ENCODE measurements around the gene LRRIQ3. TPM values are rescaled to one million over a fixed set of nuclear protein-coding genes. Genes with fewer than 3 reads are reported as not detected.

LRRIQ3 gene
- total and polyA plus RNA-seq, 9 of the 15 experiments (the other 6 are each of a cell fraction or from before 2014, with no cell fraction given): 0.27 to 2.8 (median 1.7) TPM

DNA sequence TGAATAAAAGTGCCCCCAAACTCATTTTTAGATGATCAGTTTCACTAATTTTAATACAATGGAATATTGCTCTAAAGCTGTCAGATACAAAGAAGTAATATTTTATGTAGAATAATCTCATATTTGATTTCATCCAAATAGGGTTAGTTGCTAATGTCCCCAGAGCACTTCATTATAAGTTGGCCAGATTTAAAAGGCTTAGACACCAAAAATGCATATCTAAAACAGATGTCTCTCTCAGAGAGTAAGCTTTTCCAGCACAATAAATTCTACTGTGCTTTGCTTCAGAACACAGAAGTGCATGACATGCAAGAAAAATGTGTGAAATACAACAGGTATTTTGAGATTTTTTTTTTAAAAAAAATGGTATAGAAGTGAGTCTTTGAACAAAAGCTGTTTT is 194.2 kb downstream of the LRRIQ3 start:
- POLR2A ChIA-PET: no interaction called here
- no peak for DNase-seq (ENCODE audit: extremely low read depth in 1 of 4, low spot score in 3 of 4)
- no peak overlapping the region for H3K9ac ChIP-seq (ENCODE audit: insufficient read depth in 1 of 2, low read depth in 2 of 2, low read length in 2 of 2)
- H3K27me3 ChIP-seq (ENCODE audit: control insufficient read depth in 2 of 2, insufficient read depth in 2 of 2, low read length in 2 of 2): no peaks in the 10 kb centered on the region
- no peaks in the 10 kb centered on the region for H3K9me3 ChIP-seq (replicated peaks; ENCODE audit: control insufficient read depth, insufficient read depth, low read depth, low read length)
- no peaks in the 10 kb centered on the region for H3K9me1 ChIP-seq (ENCODE audit: control insufficient read depth, insufficient read depth, low read length)
- no TSS peak for BruUV-seq (replicated peaks)
- CTCF ChIA-PET (ENCODE audit: low intra/inter-chr PET ratio): no interaction called here
- no peaks in the 10 kb centered on the region for H3K79me2 ChIP-seq (ENCODE audit: control insufficient read depth, insufficient read depth, low read length)
- H4K20me1 ChIP-seq (replicated peaks; ENCODE audit: control insufficient read depth, insufficient read depth, low read length): no peaks in the 10 kb centered on the region
- in situ Hi-C loops (cut with MboI) (no loop called here), intact Hi-C loops (cut with micrococcal nuclease) (no loop called here)
- no peaks in the 10 kb centered on the region for H3K4me1 ChIP-seq (replicated peaks in 1 of 2; ENCODE audit: control insufficient read depth in 2 of 2, insufficient read depth in 2 of 2, low read length in 2 of 2)
- H3K36me3 ChIP-seq (ENCODE audit: control insufficient read depth, insufficient read depth, low read length): no peaks in the 10 kb centered on the region
- no peak for FAIRE-seq
- no peak overlapping the region for H2AFZ ChIP-seq (ENCODE audit: low read depth, low read length)
- no peak for ATAC-seq
- H3K27ac ChIP-seq (ENCODE audit: extremely low read depth, low read depth, low read length): no peak overlapping the region
- no peak overlapping the region for H3K4me2 ChIP-seq (ENCODE audit: insufficient read depth, low read length)
- H3K4me3 ChIP-seq: no peak overlapping the region
- no peak for TF ChIP-seq POLR2AphosphoS5 (IDR thresholded peaks at IDR 0.05; ENCODE audit: control insufficient read depth, insufficient read depth, low read depth, low read length)
- TF ChIP-seq POLR2G (IDR thresholded peaks at IDR 0.05; ENCODE audit: low read depth, low read length): no peak
- TF ChIP-seq CBFA2T3 (IDR thresholded peaks at IDR 0.05): no peak
- TF ChIP-seq ZNF384 (IDR thresholded peaks at IDR 0.05; ENCODE audit: low read depth, low read length): no peak
- no peak for TF ChIP-seq ESRRB (CRISPR knock-in tag; IDR thresholded peaks at IDR 0.05; ENCODE audit: borderline replicate concordance)
- no peak for TF ChIP-seq ZNF431 (CRISPR knock-in tag; IDR thresholded peaks at IDR 0.05)
- no peak for TF ChIP-seq ZNF589 (CRISPR knock-in tag; IDR thresholded peaks at IDR 0.05; ENCODE audit: low read depth)
- TF ChIP-seq RBFOX2 (IDR thresholded peaks at IDR 0.05; ENCODE audit: low read depth, low read length): no peak
- TF ChIP-seq ELF4 (CRISPR knock-in tag; IDR thresholded peaks at IDR 0.05): no peak
- TF ChIP-seq RBBP5 (IDR thresholded peaks at IDR 0.05; ENCODE audit: borderline replicate concordance, insufficient read depth, low read length, poor library complexity, severe bottlenecking): no peak
- TF ChIP-seq TRIM24 (IDR thresholded peaks at IDR 0.05): no peak
- no peak for TF ChIP-seq EWSR1 (IDR thresholded peaks at IDR 0.05; ENCODE audit: borderline replicate concordance, low read depth, partially characterized antibody)
- TF ChIP-seq, protein P1, sequence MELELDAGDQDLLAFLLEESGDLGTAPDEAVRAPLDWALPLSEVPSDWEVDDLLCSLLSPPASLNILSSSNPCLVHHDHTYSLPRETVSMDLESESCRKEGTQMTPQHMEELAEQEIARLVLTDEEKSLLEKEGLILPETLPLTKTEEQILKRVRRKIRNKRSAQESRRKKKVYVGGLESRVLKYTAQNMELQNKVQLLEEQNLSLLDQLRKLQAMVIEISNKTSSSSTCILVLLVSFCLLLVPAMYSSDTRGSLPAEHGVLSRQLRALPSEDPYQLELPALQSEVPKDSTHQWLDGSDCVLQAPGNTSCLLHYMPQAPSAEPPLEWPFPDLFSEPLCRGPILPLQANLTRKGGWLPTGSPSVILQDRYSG (tag; conservative IDR thresholded peaks at IDR 0.05; ENCODE audit: low read depth): no peak
- TF ChIP-seq ZNF695 (CRISPR knock-in tag; IDR thresholded peaks at IDR 0.05): no peak
- no peak for TF ChIP-seq HNRNPL (IDR thresholded peaks at IDR 0.05; ENCODE audit: low read depth, low read length)
- no peak for TF ChIP-seq TGIF2 (CRISPR knock-in tag; IDR thresholded peaks at IDR 0.05)
- TF ChIP-seq PCBP2 (IDR thresholded peaks at IDR 0.05; ENCODE audit: low read depth, low read length, poor library complexity, severe bottlenecking): no peak
